ENCODE data around the gene CCDC158.
"Not testable (repeated sequence)": the region's sequence is repeated elsewhere in the genome, so short reads cannot be mapped to it uniquely, and the experiment has no call there.

CCDC158 gene

DNA sequence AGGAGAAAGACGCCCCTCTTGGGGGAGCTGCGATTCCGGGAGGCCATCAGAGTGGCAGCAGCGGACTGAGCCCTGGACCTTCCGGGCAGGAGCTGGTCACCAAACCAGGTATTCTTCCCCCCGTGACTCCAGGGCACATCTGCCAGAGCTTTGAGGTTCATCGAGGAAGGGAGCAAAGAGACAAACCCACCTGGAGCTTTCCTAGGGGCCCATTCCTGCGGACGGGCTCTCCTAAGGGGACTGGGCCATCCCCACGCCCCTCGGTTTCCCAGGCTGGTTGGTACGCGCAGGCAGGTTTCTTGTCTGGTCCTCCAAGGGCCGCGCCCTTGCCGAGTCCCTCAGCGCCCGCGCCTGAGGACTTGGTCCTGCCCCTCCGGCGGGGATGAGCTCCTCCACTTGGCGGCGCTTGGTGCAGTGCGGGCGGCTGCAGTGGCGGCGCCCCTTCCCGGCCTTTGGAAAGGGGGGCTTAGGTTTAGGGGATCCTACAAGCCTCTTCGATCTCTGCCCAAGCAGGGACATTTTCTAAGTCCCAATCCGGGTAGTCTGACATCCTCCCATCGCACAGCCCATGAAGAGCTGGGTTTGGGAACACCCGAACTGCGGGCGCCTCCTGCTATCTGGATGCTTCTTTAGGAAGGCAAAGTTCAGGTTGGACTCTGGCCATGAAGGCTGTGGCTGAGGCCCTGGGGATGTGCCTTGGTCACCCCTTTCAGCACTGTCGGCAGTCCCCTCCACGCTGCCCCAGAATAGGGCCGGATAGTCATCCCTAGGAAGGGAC is 113.9 kb downstream of the CCDC158 start:
- DNase-seq = peak; percentile 65

DNA sequence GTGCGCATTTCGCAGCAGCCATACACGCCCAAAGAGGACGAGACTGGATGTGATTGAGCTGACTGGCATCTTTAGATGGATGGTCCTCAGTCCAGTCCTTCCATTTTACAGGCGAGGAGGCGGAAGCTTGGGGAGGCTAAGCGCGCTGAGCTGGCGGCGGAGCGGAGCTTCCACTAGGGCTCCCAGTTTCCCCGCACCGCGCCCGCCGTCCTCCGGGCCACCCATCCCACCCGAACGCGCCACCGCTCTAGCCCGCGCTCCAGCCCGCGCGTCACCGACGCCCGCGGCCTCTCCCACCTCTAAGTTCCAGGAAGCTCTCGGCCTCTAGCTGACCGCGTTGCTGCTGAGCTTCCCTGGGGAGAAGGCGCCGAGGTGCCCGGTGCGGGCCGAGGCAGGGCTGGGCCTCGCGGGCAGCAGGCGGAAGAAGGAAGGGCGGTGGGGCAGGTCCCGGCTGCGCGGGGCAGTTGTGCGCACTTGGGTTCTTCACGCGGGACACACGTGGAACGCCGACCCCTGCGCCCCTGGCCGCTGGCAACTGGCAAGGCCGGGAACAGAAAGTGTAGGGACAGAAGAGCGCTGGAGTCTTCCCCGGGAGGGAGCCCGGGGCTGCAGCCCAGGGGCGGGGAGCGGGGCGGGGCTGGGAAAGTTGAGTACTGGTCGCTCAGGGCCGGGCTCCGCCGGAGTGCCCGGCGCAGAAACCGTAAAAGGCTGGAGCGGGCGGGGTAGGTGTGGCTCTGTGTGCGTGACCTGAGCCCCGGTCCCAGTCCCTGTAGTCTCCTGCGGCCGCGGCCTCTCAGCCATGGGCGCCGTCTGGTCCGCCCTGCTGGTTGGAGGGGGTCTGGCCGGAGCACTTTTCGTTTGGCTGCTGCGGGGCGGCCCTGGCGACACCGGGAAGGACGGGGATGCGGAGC is 114.7 kb downstream of the CCDC158 start, which contains the start of gene STBD1:
Gene STBD1, plus strand, starts transcription at position 763 of the 911 bp plus-strand sequence. Its CDS starts 37 bp downstream, at position 800.
- peak; percentile 72 for DNase-seq

DNA sequence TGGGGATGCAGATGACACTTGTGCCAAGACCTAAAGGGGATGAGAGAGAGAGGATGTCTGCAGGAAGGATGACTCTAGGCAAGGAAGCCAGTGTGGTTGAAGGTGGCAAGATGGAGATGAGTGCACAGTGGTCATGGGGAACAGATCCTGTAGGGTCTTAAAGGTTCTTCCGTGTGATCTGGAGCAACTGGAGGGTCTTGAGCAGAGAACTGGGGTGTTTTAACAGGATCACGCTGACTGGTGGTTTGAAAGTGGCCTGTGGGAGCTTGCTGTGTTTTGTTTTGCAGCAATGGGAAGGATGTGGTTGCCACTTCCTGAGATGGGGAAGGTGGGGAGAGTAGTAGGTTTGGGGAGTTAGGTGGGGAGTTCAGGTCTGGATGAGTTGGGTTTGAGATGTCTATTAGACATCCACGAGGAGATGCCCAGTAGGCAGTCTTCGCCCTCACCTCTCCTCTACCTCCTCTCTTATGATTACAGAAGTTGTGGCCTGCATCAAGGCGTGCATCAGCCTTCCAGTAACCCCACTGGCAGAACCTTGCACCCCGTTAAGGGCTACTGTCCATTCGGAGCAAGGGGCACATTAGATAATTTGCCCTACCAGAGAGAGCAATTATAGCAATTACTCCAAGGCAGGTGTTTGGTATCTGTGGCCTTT is 115.8 kb downstream of the CCDC158 start:
- no peak for DNase-seq

DNA sequence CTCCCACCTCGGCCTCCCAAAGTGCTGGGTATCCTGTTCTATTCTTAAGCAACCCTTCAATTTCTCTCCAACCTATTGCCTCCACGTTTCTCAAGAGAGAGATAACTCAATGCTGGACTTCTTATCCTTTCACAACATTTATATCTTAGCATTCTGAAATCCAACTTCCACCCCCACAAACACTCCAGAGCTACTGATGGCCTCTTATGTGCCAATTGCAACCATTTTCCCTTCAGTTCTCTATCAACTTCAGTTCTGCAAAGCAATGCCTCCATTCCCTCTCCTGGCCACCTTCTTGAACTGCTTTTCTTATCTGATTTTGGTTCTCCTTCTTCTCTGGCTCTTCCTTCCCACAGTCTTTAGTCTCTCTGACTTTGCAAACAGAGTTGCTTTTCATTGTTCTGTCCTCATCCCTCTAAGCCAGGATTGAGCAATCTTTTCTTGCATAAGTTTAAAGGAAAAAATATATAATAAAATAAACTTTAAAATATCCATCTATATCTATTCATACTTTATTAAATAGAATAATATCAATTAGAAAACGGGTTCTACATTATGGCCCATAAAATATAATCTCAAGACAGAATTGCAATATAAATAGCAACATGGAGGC is 118.0 kb downstream of the CCDC158 start:
- peak; percentile 73 for DNase-seq

DNA sequence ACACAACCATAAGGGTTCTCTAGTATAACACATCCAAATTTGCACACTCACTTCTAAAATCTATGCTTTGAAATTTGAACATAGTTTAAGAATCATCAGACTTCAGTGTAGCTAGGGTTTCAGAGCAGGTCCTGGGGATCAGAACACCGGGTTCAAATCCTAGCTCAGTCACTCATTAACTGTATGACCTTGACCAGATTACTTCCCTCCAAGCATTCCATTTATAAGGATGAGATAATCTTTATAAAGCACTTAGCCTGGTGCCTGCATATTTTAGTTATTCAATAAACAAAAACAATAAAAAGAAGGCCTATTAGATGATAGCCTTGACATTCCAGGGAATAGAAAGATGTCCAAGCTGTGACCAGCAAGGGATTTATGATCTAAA is 119.2 kb downstream of the CCDC158 start:
- DNase-seq = no peak

DNA sequence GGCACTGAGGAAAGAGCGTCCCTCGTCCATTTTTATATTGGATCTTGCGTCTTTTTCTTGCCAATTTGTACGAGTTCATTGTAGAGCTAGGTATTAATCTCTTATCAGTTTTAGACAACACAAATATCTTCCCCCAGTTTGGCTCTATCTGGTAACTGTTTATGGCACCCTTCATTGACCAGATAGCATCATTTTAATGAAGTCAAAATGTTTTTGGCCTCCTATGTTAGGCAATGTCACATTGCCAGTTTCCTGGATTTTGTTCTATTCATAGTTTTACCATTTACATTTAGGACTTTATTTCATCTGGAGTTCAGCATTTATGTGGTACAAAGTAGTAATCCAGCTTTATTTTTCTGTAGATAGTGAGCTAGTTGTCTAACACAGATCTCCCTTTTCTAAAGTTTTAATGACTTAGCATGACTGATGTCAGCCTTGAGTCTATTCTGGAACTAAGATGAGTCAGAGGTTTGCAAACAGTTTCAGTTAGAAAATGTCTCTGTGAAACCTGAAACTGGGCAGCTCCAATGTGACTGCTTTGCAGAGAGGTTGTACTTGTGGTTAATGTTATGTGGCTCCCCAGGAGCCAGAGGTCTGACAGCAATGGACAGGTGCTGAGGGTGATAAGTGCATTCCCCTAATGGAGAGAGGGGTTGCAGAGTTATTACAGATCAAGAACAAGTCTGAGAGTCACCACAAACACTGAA is 119.7 kb downstream of the CCDC158 start:
- DNase-seq = peak; percentile 81

DNA sequence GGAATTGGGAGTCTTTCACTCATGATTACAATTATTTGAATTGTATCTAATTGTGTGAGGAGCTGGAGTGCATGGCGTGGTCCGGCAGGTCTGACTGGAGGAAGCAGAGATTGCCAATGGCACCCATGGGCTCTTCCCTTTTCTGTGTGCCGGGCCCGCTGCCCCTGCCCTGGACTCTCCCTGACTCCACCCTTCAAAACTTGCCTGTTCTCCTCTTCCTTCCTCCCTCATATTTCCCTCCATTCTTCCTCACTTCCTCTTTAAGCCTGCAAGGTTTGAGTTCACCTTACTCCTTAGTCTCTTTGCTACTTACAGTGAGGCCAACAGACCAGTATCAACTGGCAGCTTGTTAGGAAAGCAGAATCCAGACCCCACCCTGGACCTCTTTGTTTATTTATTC is 120.9 kb downstream of the CCDC158 start:
- DNase-seq = peak; percentile 48

DNA sequence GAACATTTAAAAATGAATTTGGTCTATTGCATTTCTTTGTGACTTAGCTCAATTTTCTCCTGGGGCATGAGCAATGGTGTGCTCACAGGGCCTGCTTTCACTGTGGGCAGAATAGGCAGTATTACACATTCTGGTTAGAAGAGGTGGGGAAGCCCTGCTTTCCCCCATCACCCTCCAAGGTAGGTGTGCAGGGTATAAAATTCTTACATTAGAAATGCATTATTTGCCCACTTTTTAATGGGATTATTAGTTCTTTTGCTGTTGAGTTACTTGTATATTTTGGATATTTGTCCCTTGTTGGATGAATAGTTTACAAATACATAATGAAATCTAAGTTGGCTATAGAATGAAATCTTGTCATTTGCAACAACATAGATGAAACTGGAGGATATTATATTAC is 122.7 kb downstream of the CCDC158 start:
- no peak for DNase-seq

DNA sequence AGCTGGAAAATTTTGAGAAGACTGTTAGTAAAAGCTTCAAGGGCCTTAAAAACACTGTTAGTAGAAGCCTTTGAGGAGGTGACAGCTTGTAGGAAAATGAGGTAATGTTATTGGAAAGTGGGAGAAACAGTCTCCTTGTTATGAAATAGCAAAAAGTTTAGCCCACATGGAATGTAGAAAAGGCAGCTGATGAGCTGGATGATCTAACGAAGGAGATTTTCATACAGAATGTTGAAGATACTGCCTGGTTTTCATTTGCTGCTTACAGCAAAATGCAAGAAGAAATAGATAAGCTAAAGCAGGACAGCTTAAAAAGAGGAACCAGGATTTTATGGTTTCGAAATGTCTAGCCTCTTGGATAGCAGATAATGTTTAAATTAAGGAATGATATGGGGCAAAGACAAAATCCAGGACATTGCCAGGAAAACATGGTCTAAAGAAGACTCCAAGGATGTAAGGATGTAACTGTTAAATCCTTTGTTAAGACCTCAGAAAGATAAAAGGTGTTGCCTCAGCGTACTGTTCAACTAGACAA is 124.6 kb downstream of the CCDC158 start:
- DNase-seq = peak; percentile 56

DNA sequence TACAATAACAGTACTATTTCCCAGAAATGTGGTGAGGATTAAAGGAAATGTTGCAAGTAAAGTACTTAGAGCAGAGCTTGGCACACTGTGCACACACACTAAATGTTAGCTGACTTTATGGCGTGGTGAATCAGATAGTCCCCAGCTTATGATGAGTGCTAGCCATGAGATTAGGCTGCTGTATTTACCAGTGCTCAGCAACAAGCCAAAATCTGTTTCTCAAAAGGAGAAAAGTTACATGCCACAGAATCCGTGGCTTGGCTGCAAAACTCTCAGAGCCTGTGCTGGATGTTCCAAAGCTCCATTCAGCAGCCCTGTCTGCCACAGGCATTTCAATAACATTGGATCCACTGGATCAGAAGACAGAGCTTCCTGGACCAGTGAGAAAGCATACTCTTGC is 127.2 kb downstream of the CCDC158 start:
- no peak for DNase-seq

DNA sequence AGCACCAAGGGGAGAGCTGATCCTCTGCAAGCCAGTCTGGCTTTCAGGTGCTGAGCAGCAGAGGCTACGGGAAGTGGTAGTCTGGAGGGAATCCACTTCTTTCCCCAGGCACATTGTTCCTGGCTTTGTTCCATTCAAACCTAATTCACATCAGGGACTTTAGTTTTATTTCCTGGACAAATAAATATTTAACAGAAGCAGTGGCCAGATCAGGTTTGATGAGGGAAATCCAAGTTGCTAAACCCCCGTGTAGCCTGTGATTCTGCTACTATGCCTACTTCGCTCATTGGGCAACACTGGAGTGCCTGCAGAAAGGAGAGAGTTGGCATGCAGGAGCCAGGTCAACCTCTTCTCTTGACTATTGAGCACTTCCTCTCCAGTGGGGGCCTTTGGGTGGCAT is 128.2 kb downstream of the CCDC158 start:
- no peak for DNase-seq

DNA sequence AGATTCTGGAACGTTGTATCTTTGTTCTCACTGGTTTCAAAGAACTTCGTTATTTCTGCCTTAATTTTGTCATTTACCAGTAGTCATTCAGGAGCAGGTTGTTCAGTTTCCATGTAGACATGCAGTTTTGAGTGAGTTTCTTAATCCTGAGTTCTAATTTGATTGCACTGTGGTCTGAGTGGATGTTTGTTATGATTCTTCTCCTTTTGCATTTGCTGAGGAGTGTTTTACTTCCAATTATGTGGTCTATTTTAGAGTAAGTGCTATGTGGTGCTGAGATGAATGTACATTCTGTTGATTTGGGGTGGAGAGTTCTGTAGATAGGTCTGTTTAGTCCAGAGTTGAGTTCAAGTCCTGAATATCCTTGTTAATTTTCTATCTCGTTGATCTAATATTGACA is 133.1 kb downstream of the CCDC158 start:
- DNase-seq = not testable (repeated sequence)

DNA sequence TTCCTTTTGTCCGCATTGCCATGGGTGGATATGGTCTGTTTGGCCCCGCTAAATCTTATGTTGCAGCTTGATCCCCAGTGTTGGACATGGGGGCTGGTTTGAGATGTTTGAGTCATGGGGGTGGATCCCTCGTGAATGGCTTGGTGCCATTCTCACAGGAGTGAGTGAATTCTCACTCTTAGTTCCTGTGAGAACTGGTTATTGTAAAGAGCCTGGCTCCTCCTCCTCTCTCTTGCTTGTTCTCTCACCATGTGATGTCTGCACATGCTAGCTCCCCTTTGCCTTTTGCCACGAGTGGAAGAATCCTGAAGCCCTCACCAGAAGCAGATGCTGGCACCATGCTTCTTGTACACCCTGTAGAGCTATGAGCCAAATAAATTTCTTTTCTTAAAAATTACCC is 137.0 kb downstream of the CCDC158 start:
- no peak for DNase-seq

DNA sequence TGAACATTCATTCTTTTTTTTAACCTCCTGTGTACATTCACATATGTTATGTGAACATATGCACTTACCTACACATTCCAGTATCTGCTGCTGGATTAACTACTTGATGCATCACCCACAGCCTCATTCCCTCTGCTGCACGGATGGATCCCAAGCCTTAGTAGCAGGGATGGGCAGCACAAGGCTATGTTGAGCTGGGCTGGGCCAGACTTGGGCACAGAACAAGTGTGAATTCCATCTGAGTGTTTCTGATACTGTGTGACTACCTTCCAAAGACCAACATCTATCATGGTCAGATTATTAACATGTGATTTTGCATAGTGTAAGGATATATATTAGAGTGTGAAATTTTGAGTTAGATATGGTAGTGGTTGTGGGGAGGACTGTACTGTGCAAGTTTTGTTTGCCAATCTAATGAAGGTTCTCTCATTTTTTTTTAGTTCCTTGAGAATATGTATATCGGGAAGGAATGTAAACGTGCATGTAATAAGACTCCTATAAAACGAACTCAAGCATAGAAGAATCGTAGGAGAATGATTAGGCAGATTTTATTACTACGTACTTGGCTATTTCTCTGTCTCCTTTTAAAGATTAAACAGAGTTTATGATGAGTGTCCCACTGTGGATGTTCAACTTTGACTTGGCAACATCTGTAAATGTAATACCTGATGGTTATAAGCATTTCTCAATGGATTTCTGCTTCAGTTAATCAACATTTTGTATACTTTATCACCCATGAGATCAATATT is 137.8 kb downstream of the CCDC158 start:
- no peak for DNase-seq

DNA sequence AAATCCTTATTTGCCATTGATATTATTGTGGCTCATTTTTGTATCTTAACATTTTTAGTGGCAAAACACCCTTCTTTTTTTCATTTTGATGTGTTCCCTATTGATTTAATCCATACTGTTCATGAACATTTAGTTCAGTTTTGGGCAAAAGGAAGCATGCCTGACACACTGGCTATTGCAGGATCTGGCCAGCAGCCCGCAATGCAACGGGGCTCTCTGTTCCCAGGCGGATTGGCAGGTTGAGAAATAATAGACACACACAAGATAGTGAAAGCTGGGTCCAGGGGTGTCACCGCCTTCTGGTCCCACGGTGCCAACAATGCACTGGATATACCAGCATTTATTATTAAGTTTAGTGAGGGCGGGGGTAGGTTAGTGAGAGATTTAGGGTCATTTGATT is 139.3 kb downstream of the CCDC158 start:
- not testable (repeated sequence) for DNase-seq

DNA sequence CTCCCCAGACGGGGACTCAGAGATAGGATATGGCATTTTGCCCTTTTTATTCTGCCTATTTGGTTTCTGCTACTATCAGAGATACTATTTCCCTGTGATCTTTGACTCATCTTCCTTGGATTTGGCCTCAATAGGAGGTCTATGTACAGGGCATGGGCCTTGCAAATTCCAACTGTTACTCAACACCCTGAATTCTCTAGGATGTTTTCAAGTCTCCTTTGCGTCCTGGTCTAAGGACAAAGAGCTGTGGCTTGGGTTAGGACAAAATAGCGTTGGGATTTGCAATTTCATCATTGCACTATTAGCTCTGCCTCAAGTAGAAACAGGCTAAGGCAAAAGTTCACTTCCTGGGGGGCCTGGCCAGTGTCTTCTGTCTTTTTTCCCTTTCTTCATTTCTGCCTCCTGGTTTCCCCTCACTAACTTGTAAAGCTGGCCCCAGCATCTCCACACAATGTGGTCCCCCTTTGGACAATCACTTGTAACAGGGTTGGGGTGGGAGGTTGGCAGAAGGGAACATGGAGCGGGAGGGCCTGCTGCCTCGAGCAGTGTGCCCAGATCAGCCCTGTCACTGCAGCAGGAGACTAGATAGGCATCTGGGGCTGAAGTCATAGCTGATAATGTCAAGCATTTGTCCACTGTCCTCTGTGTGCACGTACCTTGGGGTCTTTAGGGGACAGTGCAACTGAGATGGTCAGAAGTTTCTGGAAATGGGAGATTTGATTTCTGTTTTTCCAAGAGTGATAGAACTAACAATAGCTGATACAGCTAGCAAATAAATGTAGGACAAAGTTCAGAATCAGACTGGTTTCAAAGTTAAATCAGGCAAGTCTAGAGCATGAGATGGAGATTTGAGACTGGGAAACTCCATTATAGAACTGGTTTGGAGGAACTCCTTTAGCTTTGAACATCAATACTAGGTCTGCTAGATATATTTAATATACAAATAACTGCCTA is 140.2 kb downstream of the CCDC158 start:
- DNase-seq = no peak

DNA sequence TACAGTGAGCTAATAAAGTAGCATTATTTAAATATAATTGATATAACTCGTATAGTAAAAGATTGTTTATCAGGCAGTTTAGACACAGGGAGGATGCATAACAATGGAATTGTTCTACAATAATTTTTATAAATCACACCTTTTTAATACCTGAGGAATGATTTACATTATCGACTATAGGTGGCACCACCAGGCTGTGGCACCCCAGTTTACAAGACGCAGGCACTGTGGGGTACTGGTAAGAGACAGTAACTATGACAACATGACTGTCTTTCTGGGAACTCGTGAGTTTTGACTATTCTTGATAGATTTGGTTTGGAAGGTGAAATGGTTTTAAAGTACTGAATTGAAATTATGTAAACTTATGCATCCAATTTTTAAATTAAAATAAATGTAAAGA is 141.5 kb downstream of the CCDC158 start:
- DNase-seq = no peak

DNA sequence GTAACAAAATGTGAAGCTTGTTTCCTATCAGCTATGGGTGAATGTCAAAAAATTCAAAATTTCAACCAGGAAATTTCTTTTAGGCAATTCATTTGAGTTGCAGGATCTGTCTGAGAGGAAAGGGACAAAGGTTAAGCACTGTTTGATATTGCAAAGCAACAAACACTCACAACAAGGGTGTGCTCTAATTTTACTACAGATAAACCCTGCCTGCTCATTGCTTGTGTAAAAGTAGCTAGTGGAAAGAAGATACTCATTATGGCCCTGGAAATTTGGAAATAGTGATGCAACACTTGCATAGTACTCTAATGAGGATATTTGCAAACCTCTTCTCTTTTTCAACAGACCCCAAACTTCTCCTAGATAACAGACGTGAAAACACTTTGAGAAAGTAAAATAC is 142.4 kb downstream of the CCDC158 start:
- DNase-seq = no peak

DNA sequence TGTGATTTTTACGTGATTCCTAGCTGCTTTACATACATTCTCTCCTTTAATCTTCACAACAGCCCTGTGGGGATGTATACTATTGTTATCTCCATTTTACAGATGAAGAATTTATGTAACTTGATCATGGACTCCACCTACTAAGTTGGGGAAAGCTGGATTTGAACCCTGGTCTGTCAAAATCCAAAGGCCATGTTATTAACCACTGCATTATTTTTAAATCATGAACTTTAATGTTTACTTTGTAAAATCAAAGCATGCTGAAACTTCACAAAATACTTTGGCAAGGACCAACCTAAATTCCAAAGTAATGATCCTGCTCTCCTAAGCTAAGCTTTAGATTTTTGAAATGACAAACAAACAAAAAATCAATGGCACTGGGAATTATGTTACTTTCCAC is 143.3 kb downstream of the CCDC158 start:
- DNase-seq = no peak

DNA sequence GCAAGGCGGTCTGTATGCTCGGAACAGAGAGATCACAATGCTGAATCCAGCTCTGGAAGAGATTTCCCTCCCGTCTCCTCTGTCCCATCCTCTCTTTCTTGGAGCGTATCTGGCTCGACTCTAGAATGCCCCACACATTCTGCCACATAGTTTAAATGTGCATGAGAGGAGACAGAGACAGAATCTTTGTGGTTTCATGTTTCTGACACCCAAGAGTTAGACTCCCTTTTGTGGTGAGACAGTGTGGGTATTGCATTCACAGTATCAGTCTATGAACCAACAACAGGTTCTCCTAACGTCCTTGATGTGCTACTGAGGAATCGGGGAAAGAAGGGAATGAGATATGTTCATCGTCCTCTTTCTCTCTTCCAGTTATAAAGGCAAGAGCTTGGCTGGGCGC is 144.1 kb downstream of the CCDC158 start:
- no peak for DNase-seq
